IMR-90 (cell line): ENCODE results near the gene PROB1. TPM values are rescaled to one million over a fixed set of nuclear protein-coding genes. Genes with fewer than 3 reads are reported as not detected.

Experiments
- ATAC-seq: fragments of 200-7000 bp; cut with Tn5 transposase; 2 replicates; pipeline ENCODE4 v1.9.1; 2020; ENCODE audit warnings: low read depth, mild to moderate bottlenecking, moderate library complexity
- BruUV-seq: library from RNA; stranded (reverse); fragments of 400-500 nt; replicated peaks from 2 replicates; lab custom pipeline; 2021; lab: Mats Ljungman, UMichigan
- CTCF ChIA-PET: fragments of 300-600 bp; formaldehyde crosslinking; extraction: SDS; loops from one replicate; lab custom pipeline; 2021; ENCODE audit warnings: antibody characterized with exemption; lab: Yijun Ruan, JAX
- POLR2A ChIA-PET: fragments of 300-600 bp; sonication (Branson Sonifier 250); formaldehyde crosslinking; loops from one replicate; lab custom pipeline; 2022; ENCODE audit warnings: antibody characterized with exemption; ENCODE audit not compliant: unreplicated experiment; lab: Charles Lee
- DNase-seq: peaks from one replicate; pipeline ENCODE4 v3.0.0; 2013
- H2AFZ ChIP-seq: replicated peaks from 2 replicates; pipeline ENCODE3; 2013; ENCODE audit warnings: low read length, mild to moderate bottlenecking; ENCODE audit not compliant: poor library complexity
- H2AK5ac ChIP-seq: 2 replicates; pipeline ENCODE4 v1.6.1; 2013; ENCODE audit warnings: low read depth, low read length, inconsistent platforms
- H2AK9ac ChIP-seq: replicated peaks from 2 replicates; pipeline ENCODE3; 2013; ENCODE audit warnings: mild to moderate bottlenecking, low read depth, low read length, moderate library complexity; ENCODE audit not compliant: poor library complexity
- H2BK120ac ChIP-seq: 2 replicates; pipeline ENCODE4 v1.6.1; 2013; ENCODE audit warnings: low read depth, low read length, inconsistent platforms
- H2BK15ac ChIP-seq: 3 replicates; pipeline ENCODE4 v1.6.1; 2013; ENCODE audit warnings: low read depth, low read length, inconsistent platforms
- H2BK20ac ChIP-seq: 2 replicates; pipeline ENCODE4 v1.6.1; 2013; ENCODE audit warnings: low read depth, mild to moderate bottlenecking, inconsistent platforms, low read length, moderate library complexity
- H2BK5ac ChIP-seq: 2 replicates; pipeline ENCODE4 v1.6.1; 2013; ENCODE audit warnings: mild to moderate bottlenecking, low read depth, low read length, inconsistent platforms; ENCODE audit not compliant: poor library complexity, severe bottlenecking
- H3K14ac ChIP-seq: replicated peaks from 2 replicates; pipeline ENCODE4 v1.6.1; 2013; ENCODE audit warnings: low read depth, low read length, inconsistent platforms
- H3K18ac ChIP-seq: 2 replicates; pipeline ENCODE4 v1.6.1; 2013; ENCODE audit warnings: low read depth, low read length, control low read depth
- H3K23ac ChIP-seq: 2 replicates; pipeline ENCODE4 v1.6.1; 2013; ENCODE audit warnings: low read depth, low read length, inconsistent platforms
- H3K27ac ChIP-seq: 2 replicates; pipeline ENCODE4 v1.5.1; 2013; ENCODE audit warnings: mild to moderate bottlenecking, control low read depth, low read length; ENCODE audit not compliant: insufficient read depth
- H3K27me3 ChIP-seq: 2 replicates; pipeline ENCODE4 v1.6.1; 2013; ENCODE audit warnings: low read length; ENCODE audit not compliant: control insufficient read depth, insufficient read depth
- H3K36me3 ChIP-seq: 2 replicates; pipeline ENCODE4 v1.6.1; 2013; ENCODE audit warnings: low read length, mixed read lengths; ENCODE audit not compliant: control insufficient read depth, insufficient read depth
- H3K4ac ChIP-seq: 2 replicates; pipeline ENCODE4 v1.6.1; 2013; ENCODE audit warnings: low read depth, low read length, inconsistent platforms
- H3K4me1 ChIP-seq: 2 replicates; pipeline ENCODE4 v1.6.1; 2013; ENCODE audit warnings: low read length, mixed read lengths; ENCODE audit not compliant: control insufficient read depth, insufficient read depth
- H3K4me2 ChIP-seq: 2 replicates; pipeline ENCODE4 v1.6.1; 2013; ENCODE audit warnings: low read depth, mild to moderate bottlenecking, control low read depth, low read length, moderate library complexity
- H3K4me3 ChIP-seq: 2 replicates; pipeline ENCODE4 v1.5.1; 2013; ENCODE audit warnings: low read depth, mild to moderate bottlenecking, control low read depth, low read length, moderate library complexity; ENCODE audit not compliant: insufficient read depth
- H3K56ac ChIP-seq: 2 replicates; pipeline ENCODE4 v1.6.1; 2013; ENCODE audit warnings: low read length, inconsistent platforms; ENCODE audit not compliant: insufficient read depth; ENCODE audit errors: extremely low read depth
- H3K79me1 ChIP-seq, 2 experiments: 2 replicates each; pipeline ENCODE4 v1.6.1; 2013; ENCODE audit warnings: low read length in 2 of 2, inconsistent platforms in 1 of 2, low read depth in 1 of 2
- H3K9ac ChIP-seq: 2 replicates; pipeline ENCODE4 v1.6.1; 2013; ENCODE audit warnings: low read depth, low read length, control low read depth
- H3K9me1 ChIP-seq: 2 replicates; pipeline ENCODE4 v1.6.1; 2013; ENCODE audit warnings: low read length, inconsistent platforms; ENCODE audit not compliant: insufficient read depth
- H3K9me3 ChIP-seq: 2 replicates; pipeline ENCODE4 v1.6.1; 2013; ENCODE audit warnings: low read length; ENCODE audit not compliant: control insufficient read depth, insufficient read depth
- H4K20me1 ChIP-seq: 2 replicates; pipeline ENCODE4 v1.6.1; 2013; ENCODE audit warnings: low read length, inconsistent platforms; ENCODE audit not compliant: insufficient read depth
- H4K5ac ChIP-seq: 2 replicates; pipeline ENCODE4 v1.6.1; 2013; ENCODE audit warnings: mild to moderate bottlenecking, low read depth, low read length, control low read depth
- H4K8ac ChIP-seq, 2 experiments: 2 replicates each; pipeline ENCODE4 v1.6.1; 2013; ENCODE audit warnings: low read depth in 2 of 2, low read length in 2 of 2, control low read depth in 1 of 2, inconsistent platforms in 1 of 2
- H4K91ac ChIP-seq: 2 replicates; pipeline ENCODE4 v1.6.1; 2013; ENCODE audit warnings: low read depth, low read length, inconsistent platforms; ENCODE audit not compliant: insufficient read depth
- ELK1 ChIP-seq: fragments of 150-350 bp; IDR thresholded peaks from 2 replicates; pipeline ENCODE4 v1.6.1; 2016; ENCODE audit warnings: low read depth, mild to moderate bottlenecking, low read length, moderate library complexity, borderline replicate concordance
- MAZ ChIP-seq: IDR thresholded peaks from 2 replicates; pipeline ENCODE4 v1.6.1; 2012; ENCODE audit warnings: low read depth, mild to moderate bottlenecking, low read length, improper control_type of control experiment, moderate library complexity, borderline replicate concordance
- RAD21 ChIP-seq: IDR thresholded peaks from 2 replicates; pipeline ENCODE4 v1.6.1; 2012; ENCODE audit warnings: low read length, improper control_type of control experiment
- dilution Hi-C: fragments of 300-500 bp; cut with HindIII; formaldehyde crosslinking; loops from one replicate; pipeline ENCODE4 v1.14.3; 2018; ENCODE audit warnings: low sequenced_read_pairs; ENCODE audit not compliant: unreplicated experiment
- in situ Hi-C: fragments of 300-500 bp; cut with MboI; formaldehyde crosslinking; loops from 3 replicates; pipeline ENCODE4 v1.14.3; 2019; ENCODE audit warnings: low sequenced_read_pairs, inconsistent platforms, mixed read lengths
- intact Hi-C: fragments of 100-400 bp; cut with micrococcal nuclease; formaldehyde crosslinking; loops from 2 replicates; pipeline ENCODE4 v1.10.0; 2022
- polyA plus RNA-seq, 3 experiments: library from polyadenylated mRNA; depleted of rRNA; stranded (reverse); fragments of >200 nt; gene quantifications; 2 replicates each; pipeline ENCODE4 v1.2.3, GENCODE V29; 2012; ENCODE audit warnings: low replicate concordance in 1 of 3
- total RNA-seq: library from RNA; depleted of rRNA; stranded (reverse); fragments of >200 nt; gene quantifications from 2 replicates; pipeline ENCODE4 v1.2.3, GENCODE V29; 2012
- TF ChIP-seq, protein P1 (sequence below): fragments of 150-350 bp; IDR thresholded peaks from 2 replicates; pipeline ENCODE4 v1.6.1; 2017; ENCODE audit warnings: mild to moderate bottlenecking, antibody characterized with exemption, low read length, low read depth

The PROB1 gene
- total and polyA plus RNA-seq, 2 of the 4 experiments (the other 2 are of a cell fraction) = under 0.01 to 0.38 TPM

DNA sequence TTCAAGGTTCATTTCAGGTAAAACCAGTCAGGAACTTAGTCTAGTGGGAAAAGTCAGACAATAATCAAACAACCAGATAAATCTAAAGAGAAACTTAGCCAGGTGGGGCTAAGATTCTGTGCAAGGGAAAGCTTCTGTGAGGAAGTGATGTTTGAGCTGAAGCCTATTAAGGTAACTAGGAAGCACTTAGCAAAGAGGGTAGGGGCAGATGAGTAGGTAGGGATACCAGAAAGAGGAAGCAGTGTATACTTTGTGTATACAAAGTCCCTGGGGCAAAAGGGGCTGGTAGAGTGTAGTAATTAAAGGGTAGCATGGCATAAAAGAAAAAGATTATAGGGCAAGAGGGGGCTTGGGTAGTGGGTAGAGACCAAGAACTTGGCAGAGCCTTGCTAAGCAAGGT lies 12.6 kb upstream of the PROB1 start:
- no TSS peak for BruUV-seq
- Histone ChIP-seq H3K9me1 (peaks cover 8% of the 10 kb centered on the region), H2BK20ac (no peak overlapping the region), H3K79me1 (peaks cover 0 to 13% of the 10 kb centered on the region in 2 experiments; a peak in 1 of 4 replicates), H3K9ac (no peak overlapping the region), H2BK15ac (no peak overlapping the region), H2BK120ac (no peak overlapping the region), H3K4me3 (no peak overlapping the region), H3K9me3 (no peaks in the 10 kb centered on the region), H2AK5ac (no peak overlapping the region), H3K23ac (no peak overlapping the region), H2AFZ (no peak overlapping the region), H3K56ac (no peak overlapping the region), H3K14ac (no peak overlapping the region), H3K27ac (no peak overlapping the region), H3K27me3 (no peaks in the 10 kb centered on the region), H4K20me1 (no peaks in the 10 kb centered on the region; the same call in 1 of the 2 replicates), H4K8ac (no peak overlapping the region), H4K91ac (no peak overlapping the region), H2AK9ac (no peak overlapping the region), H2BK5ac (no peak overlapping the region), H3K18ac (no peak overlapping the region), H3K4me2 (no peak overlapping the region), H3K4me1 (peaks cover 6% of the 10 kb centered on the region), H3K4ac (no peak overlapping the region), H4K5ac (no peak overlapping the region), H3K36me3 (0 out of 2 replicates have a peak, but pooled peaks cover 1% of the 10 kb centered on the region)
- ChIA-PET CTCF (no interaction called here), POLR2A (no interaction called here)
- no peak for ATAC-seq
- TF ChIP-seq MAZ (no peak), ELK1 (no peak), RAD21 (no peak)
- TF ChIP-seq, protein P1, sequence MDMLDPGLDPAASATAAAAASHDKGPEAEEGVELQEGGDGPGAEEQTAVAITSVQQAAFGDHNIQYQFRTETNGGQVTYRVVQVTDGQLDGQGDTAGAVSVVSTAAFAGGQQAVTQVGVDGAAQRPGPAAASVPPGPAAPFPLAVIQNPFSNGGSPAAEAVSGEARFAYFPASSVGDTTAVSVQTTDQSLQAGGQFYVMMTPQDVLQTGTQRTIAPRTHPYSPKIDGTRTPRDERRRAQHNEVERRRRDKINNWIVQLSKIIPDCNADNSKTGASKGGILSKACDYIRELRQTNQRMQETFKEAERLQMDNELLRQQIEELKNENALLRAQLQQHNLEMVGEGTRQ = no peak
- in situ Hi-C loops = no loop called here
- intact Hi-C loops = no loop called here
- DNase-seq = no peak
- dilution Hi-C loops = loop anchor here (25.0 kb wide), 1 partner anchor 105 kb away; no protein-coding TSS in a partner anchor
